ENCODE results near the gene PARP1. TPM values are rescaled to one million over a fixed set of nuclear protein-coding genes. Genes with fewer than 3 reads are reported as not detected.

PARP1 gene
- polyA plus RNA-seq, 3 donors, result 17.7 to 30.0 (median 23.3) TPM

DNA sequence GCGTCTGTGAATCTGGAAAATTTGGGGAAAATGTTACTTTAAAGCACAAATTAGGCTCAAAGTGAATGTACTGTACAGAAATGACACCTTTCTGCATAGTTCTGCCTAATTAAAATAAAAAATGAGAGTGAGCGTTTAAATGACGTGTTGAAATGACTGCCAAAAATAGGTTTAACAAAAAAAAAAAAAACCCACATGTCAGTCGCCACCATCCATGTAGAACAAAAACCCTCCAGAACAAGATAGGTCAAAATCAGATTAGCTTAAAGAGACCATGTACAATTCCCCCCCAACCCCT is 745 bp downstream of the PARP1 start:
- Histone ChIP-seq H3K27me3 (ENCODE audit: control insufficient read depth in 2 of 2, insufficient read depth in 2 of 2, low read length in 2 of 2) (no peaks in the 10 kb centered on the region), H2AFZ (ENCODE audit: insufficient read depth, low read depth, low read length, poor library complexity, severe bottlenecking) (peak overlapping the region; percentile 92), H3K36me3 (replicated peaks in 1 of 2; ENCODE audit: control insufficient read depth in 1 of 2, insufficient read depth in 2 of 2, low read length in 2 of 2) (peaks cover 7 to 10% of the 10 kb centered on the region in 2 donors), H4K20me1 (ENCODE audit: insufficient read depth, low read length) (peaks cover 44% of the 10 kb centered on the region), H3K4me3 (replicated peaks in 1 of 3; ENCODE audit: low read depth in 2 of 3, low read length in 3 of 3) (peak overlapping the region; percentile 59 to 87 (median 68)), H3K9ac (ENCODE audit: insufficient read depth, low read length, poor library complexity, severe bottlenecking) (peak overlapping the region; percentile 80), H3K4me1 (ENCODE audit: control insufficient read depth in 1 of 2, insufficient read depth in 2 of 2, low read length in 2 of 2) (peaks cover 27 to 40% of the 10 kb centered on the region in 2 donors), H3K4me2 (replicated peaks; ENCODE audit: extremely low read depth, low read length, poor library complexity, severe bottlenecking) (peak overlapping the region; percentile 83), H3K27ac (ENCODE audit: low read depth in 1 of 2, low read length in 2 of 2) (peak overlapping the region; percentile 44 to 76), H3K9me3 (replicated peaks in 1 of 2; ENCODE audit: control insufficient read depth in 1 of 2, insufficient read depth in 1 of 2, low read length in 2 of 2) (no peaks in the 10 kb centered on the region), H3K79me2 (ENCODE audit: insufficient read depth, low read length) (peaks cover 51% of the 10 kb centered on the region)
- TF ChIP-seq, protein P1, sequence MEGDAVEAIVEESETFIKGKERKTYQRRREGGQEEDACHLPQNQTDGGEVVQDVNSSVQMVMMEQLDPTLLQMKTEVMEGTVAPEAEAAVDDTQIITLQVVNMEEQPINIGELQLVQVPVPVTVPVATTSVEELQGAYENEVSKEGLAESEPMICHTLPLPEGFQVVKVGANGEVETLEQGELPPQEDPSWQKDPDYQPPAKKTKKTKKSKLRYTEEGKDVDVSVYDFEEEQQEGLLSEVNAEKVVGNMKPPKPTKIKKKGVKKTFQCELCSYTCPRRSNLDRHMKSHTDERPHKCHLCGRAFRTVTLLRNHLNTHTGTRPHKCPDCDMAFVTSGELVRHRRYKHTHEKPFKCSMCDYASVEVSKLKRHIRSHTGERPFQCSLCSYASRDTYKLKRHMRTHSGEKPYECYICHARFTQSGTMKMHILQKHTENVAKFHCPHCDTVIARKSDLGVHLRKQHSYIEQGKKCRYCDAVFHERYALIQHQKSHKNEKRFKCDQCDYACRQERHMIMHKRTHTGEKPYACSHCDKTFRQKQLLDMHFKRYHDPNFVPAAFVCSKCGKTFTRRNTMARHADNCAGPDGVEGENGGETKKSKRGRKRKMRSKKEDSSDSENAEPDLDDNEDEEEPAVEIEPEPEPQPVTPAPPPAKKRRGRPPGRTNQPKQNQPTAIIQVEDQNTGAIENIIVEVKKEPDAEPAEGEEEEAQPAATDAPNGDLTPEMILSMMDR (IDR thresholded peaks at IDR 0.05), result no peak
- peaks cover 0 to 6% (median 0%) of the 10 kb centered on the region in 3 donors for H3K27me3 Mint-ChIP-seq (ENCODE audit: low read depth in 3 of 3)
- peaks cover 42% of the 10 kb centered on the region for H3K4me1 Mint-ChIP-seq
- H3K9me3 Mint-ChIP-seq, result peaks cover 0 to 3% (median 0%) of the 10 kb centered on the region in 7 donors
- H3K4me3 Mint-ChIP-seq, result peak overlapping the region; percentile 95 to 97
- intact Hi-C loops (cut with micrococcal nuclease), result no loop called here
- peaks cover under 1 to 3% of the 10 kb centered on the region in 2 donors for H3K36me3 Mint-ChIP-seq
- no peak for DNase-seq
- H3K27ac Mint-ChIP-seq, result peak overlapping the region; percentile 88 to 94 (median 92)
- WGBS (ENCODE audit: insufficient coverage), result no CpG with 5 or more reads among the region's 4 CpGs

DNA sequence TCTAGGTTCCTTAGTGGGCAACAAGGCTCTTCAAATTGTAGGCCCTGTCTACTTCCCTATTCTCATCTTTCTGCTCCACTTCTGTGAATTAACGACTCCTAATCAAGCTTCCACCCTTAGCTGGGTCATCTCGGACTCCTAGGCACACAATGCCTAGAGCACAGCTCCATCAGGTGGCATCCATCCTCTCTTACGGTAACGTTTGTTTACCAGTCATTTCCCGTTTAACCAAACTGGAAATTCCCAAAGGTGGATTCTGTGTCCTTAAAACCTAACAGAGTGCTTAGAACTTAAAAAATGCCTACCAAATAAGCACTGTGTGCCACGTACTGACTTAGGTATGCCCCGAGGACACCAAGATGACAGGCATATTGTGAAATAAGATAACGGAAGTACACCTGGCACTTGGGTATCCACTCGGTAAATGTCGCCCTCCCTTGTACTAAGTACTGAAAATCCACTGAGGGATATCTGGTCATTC is 1.5 kb downstream of the PARP1 start:
- intact Hi-C loops (cut with micrococcal nuclease), result no loop called here
- 0% methylated on average over 8 of the region's 10 CpGs for WGBS (ENCODE audit: insufficient coverage)
- Mint-ChIP-seq H3K4me1 (peaks cover 42% of the 10 kb centered on the region), H3K4me3 (peak overlapping the region; percentile 95 to 97), H3K27ac (peak overlapping the region in 6 of 7 donors; percentile 1 to 94 (median 90)), H3K27me3 (ENCODE audit: low read depth in 3 of 3) (peaks cover 0 to 2% (median 0%) of the 10 kb centered on the region in 3 donors), H3K9me3 (peaks cover 0 to 4% (median 0%) of the 10 kb centered on the region in 7 donors), H3K36me3 (peaks cover 7 to 10% of the 10 kb centered on the region in 2 donors)
- TF ChIP-seq, protein P1 (IDR thresholded peaks at IDR 0.05), result no peak
- Histone ChIP-seq H2AFZ (ENCODE audit: insufficient read depth, low read depth, low read length, poor library complexity, severe bottlenecking) (peak overlapping the region; percentile 92), H3K36me3 (replicated peaks in 1 of 2; ENCODE audit: control insufficient read depth in 1 of 2, insufficient read depth in 2 of 2, low read length in 2 of 2) (peaks cover 15 to 17% of the 10 kb centered on the region in 2 donors), H3K79me2 (ENCODE audit: insufficient read depth, low read length) (peaks cover 58% of the 10 kb centered on the region), H3K27ac (ENCODE audit: low read depth in 1 of 2, low read length in 2 of 2) (peak overlapping the region in 1 of 2 donors; percentile 76), H3K9me3 (replicated peaks in 1 of 2; ENCODE audit: control insufficient read depth in 1 of 2, insufficient read depth in 1 of 2, low read length in 2 of 2) (no peaks in the 10 kb centered on the region), H3K4me2 (replicated peaks; ENCODE audit: extremely low read depth, low read length, poor library complexity, severe bottlenecking) (peak overlapping the region; percentile 83), H3K4me1 (ENCODE audit: control insufficient read depth in 1 of 2, insufficient read depth in 2 of 2, low read length in 2 of 2) (peaks cover 27 to 40% of the 10 kb centered on the region in 2 donors), H3K4me3 (replicated peaks in 1 of 3; ENCODE audit: low read depth in 2 of 3, low read length in 3 of 3) (peak overlapping the region; percentile 59 to 87 (median 68)), H4K20me1 (ENCODE audit: insufficient read depth, low read length) (peaks cover 47% of the 10 kb centered on the region), H3K9ac (ENCODE audit: insufficient read depth, low read length, poor library complexity, severe bottlenecking) (peak overlapping the region; percentile 27), H3K27me3 (ENCODE audit: control insufficient read depth in 2 of 2, insufficient read depth in 2 of 2, low read length in 2 of 2) (no peaks in the 10 kb centered on the region)
- DNase-seq, result peak; percentile 13 to 49 (median 32)

Data from CD14-positive monocyte (primary cell).